SJCRH30 (cell line): ENCODE measurements around the gene HECW1. TPM values are rescaled to one million over a fixed set of nuclear protein-coding genes. Genes with fewer than 3 reads are reported as not detected.

Experiments used
- DNase-seq, 2 experiments: peaks; one replicate each; pipeline ENCODE4 v3.0.0-alpha.2; 2015 to 2020
- H3K27ac ChIP-seq: fragments of 250-450 bp; sonication (Bioruptor Pico); 2 replicates; pipeline ENCODE4 v1.5.1; 2020; ENCODE audit warnings: mild to moderate bottlenecking, moderate library complexity
- H3K27me3 ChIP-seq: fragments of 250-450 bp; sonication (Bioruptor Pico); 2 replicates; pipeline ENCODE4 v1.5.1; 2020; ENCODE audit warnings: mild to moderate bottlenecking, moderate library complexity
- H3K36me3 ChIP-seq: fragments of 250-450 bp; sonication (Bioruptor Pico); 2 replicates; pipeline ENCODE4 v1.5.1; 2020; ENCODE audit warnings: mild to moderate bottlenecking, moderate library complexity
- H3K4me1 ChIP-seq: fragments of 250-450 bp; sonication (Bioruptor Pico); 2 replicates; pipeline ENCODE4 v1.5.1; 2020; ENCODE audit warnings: mild to moderate bottlenecking, moderate library complexity
- H3K4me3 ChIP-seq: fragments of 250-450 bp; sonication (Bioruptor Pico); 2 replicates; pipeline ENCODE4 v1.5.1; 2020; ENCODE audit warnings: mild to moderate bottlenecking, moderate library complexity
- H3K9me3 ChIP-seq: fragments of 250-450 bp; sonication (Bioruptor Pico); replicated peaks from 2 replicates; pipeline ENCODE4 v1.5.1; 2020; ENCODE audit warnings: mild to moderate bottlenecking, moderate library complexity
- total RNA-seq: library from RNA; depleted of rRNA; stranded (reverse); fragments of >200 nt; shearing (Covaris generic); gene quantifications from 2 replicates; pipeline ENCODE4 v1.2.3, GENCODE V29; 2014

HECW1 gene
- total RNA-seq, 1 experiment from 2014 or later = not detected

- DNase-seq = no peak
- Histone ChIP-seq H3K27ac (no peak overlapping the region), H3K27me3 (peaks cover 3% of the 10 kb centered on the region)
These were observed 332.5 kb downstream of the HECW1 start for GRCh38 chr7:43444711-43445578.

GRCh38 chr7:43449577-43449976 lies 337.1 kb downstream of the HECW1 start:
- no peaks in the 10 kb centered on the region for H3K36me3 ChIP-seq
- no peak overlapping the region for H3K4me3 ChIP-seq
- H3K4me1 ChIP-seq = no peaks in the 10 kb centered on the region
- H3K27ac ChIP-seq = no peak overlapping the region
- no peak for DNase-seq
- no peaks in the 10 kb centered on the region for H3K9me3 ChIP-seq
- peaks cover 3% of the 10 kb centered on the region for H3K27me3 ChIP-seq

More at GRCh38 chr7:43444711-43445578, 332.5 kb downstream of the HECW1 start:
- Histone ChIP-seq H3K4me3 (no peak overlapping the region), H3K9me3 (no peaks in the 10 kb centered on the region), H3K4me1 (peaks cover 19% of the 10 kb centered on the region), H3K36me3 (no peaks in the 10 kb centered on the region)

GRCh38 chr7:43450894-43451293 lies 338.4 kb downstream of the HECW1 start:
- no peaks in the 10 kb centered on the region for H3K9me3 ChIP-seq
- no peaks in the 10 kb centered on the region for H3K4me1 ChIP-seq
- no peak for DNase-seq
- no peak overlapping the region for H3K27ac ChIP-seq
- H3K27me3 ChIP-seq = peaks cover 3% of the 10 kb centered on the region
- H3K36me3 ChIP-seq = no peaks in the 10 kb centered on the region
- no peak overlapping the region for H3K4me3 ChIP-seq

DNA sequence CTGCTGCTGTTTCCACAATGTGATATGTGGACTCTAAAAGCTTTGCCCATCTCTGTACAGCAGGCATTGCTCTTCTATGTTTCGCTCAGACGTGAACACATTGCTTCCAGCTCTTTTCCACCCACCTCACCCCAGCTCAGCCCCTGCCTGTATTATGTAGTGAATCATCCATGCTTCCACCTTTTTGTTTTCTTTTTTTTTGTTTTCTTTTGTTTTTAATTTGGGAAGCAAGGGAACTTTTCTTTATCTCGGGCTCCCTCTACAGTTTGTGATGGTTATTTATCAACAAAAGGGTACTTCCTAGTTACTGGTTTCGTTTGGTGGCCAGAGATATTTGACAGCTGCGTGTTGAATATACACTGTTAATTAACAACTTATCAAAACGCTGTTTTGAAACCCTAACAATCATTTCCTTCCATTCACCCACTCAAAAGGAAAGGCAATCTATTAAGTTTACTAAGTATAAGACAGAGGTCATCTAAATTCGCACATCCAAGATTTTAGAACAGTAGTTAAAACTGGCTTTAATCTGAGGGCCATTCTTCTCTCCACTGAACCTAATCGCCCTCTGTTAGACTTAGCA lies 342.6 kb downstream of the HECW1 start:
- Histone ChIP-seq H3K27me3 (no peaks in the 10 kb centered on the region; the same call in 1 of the 2 replicates), H3K4me1 (no peaks in the 10 kb centered on the region), H3K4me3 (no peak overlapping the region), H3K36me3 (no peaks in the 10 kb centered on the region), H3K27ac (no peak overlapping the region), H3K9me3 (no peaks in the 10 kb centered on the region)
- DNase-seq = peak in 1 of 2 experiments; percentile 48

GRCh38 chr7:43456200-43456599 lies 343.8 kb downstream of the HECW1 start:
- Histone ChIP-seq H3K27me3 (peaks cover under 1% of the 10 kb centered on the region; the same call in 1 of the 2 replicates), H3K27ac (no peak overlapping the region), H3K9me3 (no peaks in the 10 kb centered on the region), H3K4me3 (no peak overlapping the region), H3K4me1 (no peaks in the 10 kb centered on the region), H3K36me3 (no peaks in the 10 kb centered on the region)
- DNase-seq = no peak

DNA sequence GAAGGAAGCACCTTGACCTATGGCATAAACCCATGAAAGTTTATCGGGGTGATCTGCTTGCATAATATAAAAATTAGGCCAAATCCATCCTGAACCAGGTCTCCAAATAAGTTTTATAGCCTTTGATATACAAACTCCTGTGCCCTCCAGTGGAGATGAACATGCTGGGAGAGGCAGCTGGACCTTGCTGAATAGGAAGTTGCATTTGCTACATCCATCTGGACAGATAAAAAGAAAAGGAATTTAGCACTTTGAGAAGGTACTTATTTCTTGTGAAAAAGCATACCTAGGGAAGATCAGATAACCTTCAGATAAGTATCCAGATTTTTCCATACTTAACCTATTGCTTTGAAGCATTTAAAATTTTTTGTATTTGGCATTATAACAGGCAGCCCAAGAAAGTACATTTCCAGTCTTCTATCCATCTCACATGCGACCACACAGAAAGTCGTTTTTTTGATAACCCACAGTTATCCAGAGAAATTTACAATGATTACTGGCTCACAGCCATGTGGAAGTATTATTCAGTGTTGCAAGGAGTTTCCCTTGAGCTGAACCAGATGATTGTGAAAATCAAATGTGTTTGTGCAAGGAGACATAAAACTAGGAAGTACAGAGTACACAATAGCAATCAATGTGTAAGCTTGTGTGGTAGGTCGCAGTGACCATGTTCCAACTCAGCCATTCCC lies 346.0 kb downstream of the HECW1 start:
- Histone ChIP-seq H3K4me3 (no peak overlapping the region), H3K36me3 (no peaks in the 10 kb centered on the region), H3K9me3 (no peaks in the 10 kb centered on the region), H3K27me3 (peaks cover 11% of the 10 kb centered on the region), H3K4me1 (no peaks in the 10 kb centered on the region), H3K27ac (no peak overlapping the region)
- no peak for DNase-seq

GRCh38 chr7:43459019-43459337 lies 346.5 kb downstream of the HECW1 start:
- no peak overlapping the region for H3K27ac ChIP-seq
- peaks cover 14% of the 10 kb centered on the region for H3K27me3 ChIP-seq
- no peaks in the 10 kb centered on the region for H3K36me3 ChIP-seq
- H3K4me3 ChIP-seq = no peak overlapping the region
- no peak for DNase-seq
- no peaks in the 10 kb centered on the region for H3K9me3 ChIP-seq
- H3K4me1 ChIP-seq = no peaks in the 10 kb centered on the region

GRCh38 chr7:43460733-43461348 lies 348.4 kb downstream of the HECW1 start:
- Histone ChIP-seq H3K4me1 (no peaks in the 10 kb centered on the region), H3K36me3 (no peaks in the 10 kb centered on the region), H3K4me3 (no peak overlapping the region), H3K9me3 (no peaks in the 10 kb centered on the region), H3K27me3 (peaks cover 14% of the 10 kb centered on the region), H3K27ac (no peak overlapping the region)
- DNase-seq = no peak

GRCh38 chr7:43461349-43462024 lies 349.0 kb downstream of the HECW1 start:
- Histone ChIP-seq H3K27ac (no peak overlapping the region), H3K9me3 (no peaks in the 10 kb centered on the region), H3K27me3 (peaks cover 17% of the 10 kb centered on the region), H3K4me3 (no peak overlapping the region), H3K36me3 (no peaks in the 10 kb centered on the region), H3K4me1 (no peaks in the 10 kb centered on the region)
- no peak for DNase-seq

DNA sequence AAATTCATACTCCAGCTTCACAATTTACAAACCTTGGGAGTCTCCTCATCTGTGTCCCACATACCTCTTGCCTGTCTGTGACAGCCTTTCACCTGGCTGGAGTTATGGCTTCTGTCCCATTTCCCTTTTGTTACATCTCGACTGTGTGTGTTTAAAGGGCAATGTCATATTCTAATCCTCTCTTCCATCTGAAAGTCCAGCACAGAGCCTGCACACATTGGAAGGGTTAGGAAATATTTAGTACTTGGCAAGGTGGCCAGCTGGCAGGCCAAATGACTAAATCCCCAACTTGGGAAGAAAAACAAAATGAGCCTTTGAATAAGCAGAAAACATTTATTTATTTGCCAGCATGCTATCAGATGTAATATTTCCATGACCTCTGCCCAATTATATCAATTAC lies 350.4 kb downstream of the HECW1 start:
- Histone ChIP-seq H3K9me3 (no peaks in the 10 kb centered on the region), H3K27me3 (peaks cover 25% of the 10 kb centered on the region), H3K27ac (no peak overlapping the region), H3K4me1 (no peaks in the 10 kb centered on the region), H3K4me3 (no peak overlapping the region), H3K36me3 (no peaks in the 10 kb centered on the region)
- no peak for DNase-seq

- no peak overlapping the region for H3K27ac ChIP-seq
- no peaks in the 10 kb centered on the region for H3K9me3 ChIP-seq
- H3K4me1 ChIP-seq = no peaks in the 10 kb centered on the region
- H3K27me3 ChIP-seq = peaks cover 25% of the 10 kb centered on the region
- no peak overlapping the region for H3K4me3 ChIP-seq
- no peak for DNase-seq
- H3K36me3 ChIP-seq = no peaks in the 10 kb centered on the region
These were observed 351.0 kb downstream of the HECW1 start for GRCh38 chr7:43463401-43463980.

GRCh38 chr7:43465581-43466554 lies 353.4 kb downstream of the HECW1 start:
- H3K27me3 ChIP-seq = peaks cover 25% of the 10 kb centered on the region
- H3K4me3 ChIP-seq = no peak overlapping the region

DNA sequence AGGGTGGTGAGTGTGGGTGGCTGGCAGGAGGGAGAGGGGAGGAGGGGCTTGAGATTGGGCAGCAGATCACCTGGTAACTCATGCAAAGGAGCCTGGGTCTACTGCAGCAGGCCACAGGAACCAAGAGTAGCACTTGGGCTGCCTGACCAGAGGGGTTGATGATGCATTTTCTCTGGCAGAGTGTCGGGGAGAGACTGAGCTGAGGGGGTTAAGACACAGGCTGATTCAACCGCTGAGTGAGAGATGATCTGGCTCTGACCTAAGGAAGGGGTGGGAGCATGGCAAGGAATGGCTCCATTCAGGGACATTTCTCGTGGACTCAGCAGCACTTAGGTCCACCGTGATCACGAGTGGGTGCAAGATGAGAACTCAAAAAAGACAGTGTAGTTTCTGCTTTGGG lies 355.0 kb downstream of the HECW1 start:
- no peak overlapping the region for H3K27ac ChIP-seq
- peaks cover 23% of the 10 kb centered on the region for H3K27me3 ChIP-seq
- DNase-seq = no peak
- H3K4me1 ChIP-seq = no peaks in the 10 kb centered on the region
- no peaks in the 10 kb centered on the region for H3K9me3 ChIP-seq
- H3K36me3 ChIP-seq = no peaks in the 10 kb centered on the region
- no peak overlapping the region for H3K4me3 ChIP-seq

More at GRCh38 chr7:43465581-43466554, 353.4 kb downstream of the HECW1 start:
- Histone ChIP-seq H3K4me1 (no peaks in the 10 kb centered on the region), H3K36me3 (no peaks in the 10 kb centered on the region), H3K9me3 (no peaks in the 10 kb centered on the region), H3K27ac (no peak overlapping the region)
- DNase-seq = no peak
